HEK293T (cell line): ENCODE data around the gene GPR65.

Experiments
- ELF4 ChIP-seq: fragments of 450-650 bp; IDR thresholded peaks from 2 replicates; pipeline ENCODE4 v1.6.1; 2017; ENCODE audit warnings: antibody characterized with exemption
- FOXA1 ChIP-seq: fragments of 450-650 bp; IDR thresholded peaks from 2 replicates; pipeline ENCODE4 v1.6.1; 2016; ENCODE audit warnings: mild to moderate bottlenecking
- FOXK2 ChIP-seq: fragments of 450-650 bp; IDR thresholded peaks from 2 replicates; pipeline ENCODE4 v1.6.1; 2016; ENCODE audit warnings: mild to moderate bottlenecking
- HDGF ChIP-seq: fragments of 450-650 bp; IDR thresholded peaks from 2 replicates; pipeline ENCODE4 v1.6.1; 2017; ENCODE audit warnings: antibody characterized with exemption, borderline replicate concordance
- LEF1 ChIP-seq: fragments of 450-650 bp; IDR thresholded peaks from 2 replicates; pipeline ENCODE4 v1.6.1; 2017; ENCODE audit warnings: mild to moderate bottlenecking, borderline replicate concordance
- NFRKB ChIP-seq: fragments of 450-650 bp; IDR thresholded peaks from 2 replicates; pipeline ENCODE4 v1.6.1; 2016; ENCODE audit warnings: mild to moderate bottlenecking, moderate library complexity
- SP1 ChIP-seq: fragments of 450-650 bp; IDR thresholded peaks from 2 replicates; pipeline ENCODE4 v1.6.1; 2017
- SUZ12 ChIP-seq: fragments of 450-650 bp; IDR thresholded peaks from 2 replicates; pipeline ENCODE4 v1.6.1; 2016; ENCODE audit warnings: mild to moderate bottlenecking

DNA sequence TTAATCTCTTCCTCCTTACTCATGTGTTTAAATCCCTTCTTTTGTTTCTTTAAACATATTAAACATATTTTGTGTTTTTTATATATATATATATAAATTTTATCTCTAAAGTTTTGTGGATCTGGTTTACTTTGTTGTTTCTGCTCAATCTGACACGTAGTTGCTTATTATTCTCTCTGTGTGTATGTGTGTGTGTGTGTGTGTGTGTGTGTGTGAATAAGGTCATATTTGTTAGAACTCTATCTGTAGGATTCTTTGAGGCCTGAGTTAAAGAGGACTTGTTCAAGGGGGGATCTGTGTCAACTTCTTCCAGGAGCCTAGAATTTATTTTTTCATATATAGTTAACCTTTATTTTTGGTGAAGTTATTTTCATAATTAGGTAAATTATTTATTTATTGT is 2.7 kb downstream of the GPR65 start:
- no peak for TF ChIP-seq LEF1
- no peak for TF ChIP-seq HDGF
- no peak for TF ChIP-seq NFRKB
- TF ChIP-seq FOXK2 = no peak
- TF ChIP-seq FOXA1 = no peak
- TF ChIP-seq SUZ12 = no peak
- no peak for TF ChIP-seq SP1
- TF ChIP-seq ELF4 = no peak
